HEK293 (cell line): ENCODE measurements around the gene JAZF1.

Experiments
- RBAK ChIP-seq: fragments of 450-650 bp; formaldehyde crosslinking; IDR thresholded peaks from 2 replicates; pipeline ENCODE4 v1.5.1; 2016; ENCODE audit warnings: missing biosample characterization, missing genetic modification characterization
- SP7 ChIP-seq: fragments of 450-650 bp; formaldehyde crosslinking; IDR thresholded peaks from 2 replicates; pipeline ENCODE4 v1.5.1; 2016; ENCODE audit warnings: missing biosample characterization, missing genetic modification characterization
- TCF7L2 ChIP-seq: IDR thresholded peaks from 2 replicates; pipeline ENCODE4 v1.6.1; 2011; ENCODE audit warnings: low read depth, mild to moderate bottlenecking, inconsistent platforms, low read length, moderate library complexity, borderline replicate concordance
- ZNF175 ChIP-seq: fragments of 450-650 bp; formaldehyde crosslinking; IDR thresholded peaks from 2 replicates; pipeline ENCODE4 v1.5.1; 2016; ENCODE audit warnings: missing biosample characterization, missing genetic modification characterization
- ZNF18 ChIP-seq: fragments of 450-650 bp; formaldehyde crosslinking; IDR thresholded peaks from 2 replicates; pipeline ENCODE4 v1.5.1; 2016; ENCODE audit warnings: missing biosample characterization, missing genetic modification characterization
- ZNF19 ChIP-seq: fragments of 450-650 bp; formaldehyde crosslinking; IDR thresholded peaks from 2 replicates; pipeline ENCODE4; 2016; ENCODE audit warnings: missing biosample characterization, missing genetic modification characterization, low read depth
- ZNF2 ChIP-seq: fragments of 450-650 bp; formaldehyde crosslinking; IDR thresholded peaks from 2 replicates; pipeline ENCODE4 v1.5.1; 2016; ENCODE audit warnings: missing biosample characterization, missing genetic modification characterization
- ZNF214 ChIP-seq: fragments of 450-650 bp; formaldehyde crosslinking; IDR thresholded peaks from 2 replicates; pipeline ENCODE4 v1.5.1; 2017; ENCODE audit warnings: missing biosample characterization, mild to moderate bottlenecking, missing genetic modification characterization, borderline replicate concordance
- ZNF664 ChIP-seq: fragments of 450-650 bp; formaldehyde crosslinking; IDR thresholded peaks from 2 replicates; pipeline ENCODE4 v1.5.1; 2016; ENCODE audit warnings: missing biosample characterization, missing genetic modification characterization
- TF ChIP-seq, protein P1 (sequence below): fragments of 450-650 bp; formaldehyde crosslinking; IDR thresholded peaks from 2 replicates; pipeline ENCODE4 v1.5.1; 2016; ENCODE audit warnings: missing biosample characterization, missing genetic modification characterization
- TF ChIP-seq, protein P2 (sequence below): fragments of 450-650 bp; formaldehyde crosslinking; IDR thresholded peaks from 2 replicates; pipeline ENCODE4 v1.5.1; 2016; ENCODE audit warnings: missing biosample characterization, missing genetic modification characterization

- TF ChIP-seq, protein P1, sequence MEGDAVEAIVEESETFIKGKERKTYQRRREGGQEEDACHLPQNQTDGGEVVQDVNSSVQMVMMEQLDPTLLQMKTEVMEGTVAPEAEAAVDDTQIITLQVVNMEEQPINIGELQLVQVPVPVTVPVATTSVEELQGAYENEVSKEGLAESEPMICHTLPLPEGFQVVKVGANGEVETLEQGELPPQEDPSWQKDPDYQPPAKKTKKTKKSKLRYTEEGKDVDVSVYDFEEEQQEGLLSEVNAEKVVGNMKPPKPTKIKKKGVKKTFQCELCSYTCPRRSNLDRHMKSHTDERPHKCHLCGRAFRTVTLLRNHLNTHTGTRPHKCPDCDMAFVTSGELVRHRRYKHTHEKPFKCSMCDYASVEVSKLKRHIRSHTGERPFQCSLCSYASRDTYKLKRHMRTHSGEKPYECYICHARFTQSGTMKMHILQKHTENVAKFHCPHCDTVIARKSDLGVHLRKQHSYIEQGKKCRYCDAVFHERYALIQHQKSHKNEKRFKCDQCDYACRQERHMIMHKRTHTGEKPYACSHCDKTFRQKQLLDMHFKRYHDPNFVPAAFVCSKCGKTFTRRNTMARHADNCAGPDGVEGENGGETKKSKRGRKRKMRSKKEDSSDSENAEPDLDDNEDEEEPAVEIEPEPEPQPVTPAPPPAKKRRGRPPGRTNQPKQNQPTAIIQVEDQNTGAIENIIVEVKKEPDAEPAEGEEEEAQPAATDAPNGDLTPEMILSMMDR (tag by site-specific recombination) = no peak
- TF ChIP-seq ZNF19 (tag by site-specific recombination) (no peak), ZNF175 (tag by site-specific recombination) (no peak), ZNF214 (tag by site-specific recombination) (no peak), ZNF18 (tag by site-specific recombination) (no peak), ZNF664 (tag by site-specific recombination) (no peak), TCF7L2 (no peak), ZNF2 (tag by site-specific recombination) (no peak), SP7 (tag by site-specific recombination) (no peak), RBAK (no peak)
- TF ChIP-seq, protein P2, sequence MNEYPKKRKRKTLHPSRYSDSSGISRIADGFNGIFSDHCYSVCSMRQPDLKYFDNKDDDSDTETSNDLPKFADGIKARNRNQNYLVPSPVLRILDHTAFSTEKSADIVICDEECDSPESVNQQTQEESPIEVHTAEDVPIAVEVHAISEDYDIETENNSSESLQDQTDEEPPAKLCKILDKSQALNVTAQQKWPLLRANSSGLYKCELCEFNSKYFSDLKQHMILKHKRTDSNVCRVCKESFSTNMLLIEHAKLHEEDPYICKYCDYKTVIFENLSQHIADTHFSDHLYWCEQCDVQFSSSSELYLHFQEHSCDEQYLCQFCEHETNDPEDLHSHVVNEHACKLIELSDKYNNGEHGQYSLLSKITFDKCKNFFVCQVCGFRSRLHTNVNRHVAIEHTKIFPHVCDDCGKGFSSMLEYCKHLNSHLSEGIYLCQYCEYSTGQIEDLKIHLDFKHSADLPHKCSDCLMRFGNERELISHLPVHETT (tag by site-specific recombination) = no peak
Measured at GRCh38 chr7:27905951-27906350, 274.6 kb downstream of the JAZF1 start.
